GM20431 (cell line): ENCODE results near the gene TMEM114.

Experiments
- in situ Hi-C: fragments of 300-500 bp; cut with MseI, MboI; formaldehyde crosslinking; loops from one replicate; pipeline ENCODE4 v1.15.0; 2020; ENCODE audit warnings: low sequenced_read_pairs; ENCODE audit not compliant: unreplicated experiment

The TMEM114 gene

DNA sequence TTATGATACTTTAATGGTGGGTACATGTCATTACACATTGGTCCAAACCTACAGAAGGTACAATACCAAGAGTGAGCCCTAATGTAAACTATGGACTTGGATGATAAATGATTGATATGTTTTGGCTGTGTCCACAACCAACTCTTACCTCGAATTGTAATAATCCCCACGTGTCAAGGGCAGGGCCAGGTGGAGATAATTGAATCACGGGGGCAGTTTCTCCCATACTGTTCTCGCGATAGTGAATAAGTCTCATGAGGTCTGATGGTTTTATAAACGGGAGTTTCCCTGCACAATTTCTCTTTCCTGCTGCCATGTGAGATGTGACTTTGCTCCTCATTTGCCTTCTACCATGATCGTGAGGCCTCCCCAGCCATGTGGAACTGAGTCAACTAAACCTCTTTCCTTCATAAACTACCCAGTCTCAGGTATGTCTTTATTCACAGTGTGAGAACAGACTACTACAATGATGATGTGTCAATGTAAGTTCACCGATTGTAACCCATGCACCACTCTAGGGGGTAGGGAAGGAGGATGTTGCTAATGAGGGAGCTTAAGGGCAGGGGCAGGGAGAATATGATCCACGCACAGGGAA lies 24.2 kb upstream of the TMEM114 start:
- in situ Hi-C loops = no loop called here

- in situ Hi-C loops = no loop called here
Measured at GRCh38 chr16:8611886-8612600, 21.7 kb upstream of the TMEM114 start.

- in situ Hi-C loops = no loop called here
Measured at GRCh38 chr16:8611122-8611521, 20.8 kb upstream of the TMEM114 start.

GRCh38 chr16:8607214-8607613 lies 16.9 kb upstream of the TMEM114 start:
- in situ Hi-C loops = no loop called here

DNA sequence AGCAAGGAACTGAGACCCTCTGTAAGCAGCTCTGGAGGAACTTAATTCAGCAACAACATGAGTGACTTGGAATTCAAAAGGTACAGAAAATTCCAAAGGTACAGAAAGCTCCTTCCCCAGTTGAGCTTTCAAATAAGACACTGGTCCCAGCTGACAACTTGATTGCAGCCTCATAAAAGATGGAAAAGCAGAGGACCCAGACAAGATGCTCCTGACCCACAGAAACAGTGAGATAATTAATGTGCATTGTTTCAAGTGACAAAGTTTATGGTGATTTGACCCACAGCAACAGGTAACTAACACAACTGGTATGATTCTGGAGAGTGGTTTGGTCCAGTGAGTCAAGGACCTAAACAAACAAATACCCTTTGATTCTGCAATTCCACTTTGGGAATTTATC lies 15.2 kb upstream of the TMEM114 start:
- in situ Hi-C loops = no loop called here

- in situ Hi-C loops = no loop called here
Measured at GRCh38 chr16:8600144-8600775, 9.9 kb upstream of the TMEM114 start.

DNA sequence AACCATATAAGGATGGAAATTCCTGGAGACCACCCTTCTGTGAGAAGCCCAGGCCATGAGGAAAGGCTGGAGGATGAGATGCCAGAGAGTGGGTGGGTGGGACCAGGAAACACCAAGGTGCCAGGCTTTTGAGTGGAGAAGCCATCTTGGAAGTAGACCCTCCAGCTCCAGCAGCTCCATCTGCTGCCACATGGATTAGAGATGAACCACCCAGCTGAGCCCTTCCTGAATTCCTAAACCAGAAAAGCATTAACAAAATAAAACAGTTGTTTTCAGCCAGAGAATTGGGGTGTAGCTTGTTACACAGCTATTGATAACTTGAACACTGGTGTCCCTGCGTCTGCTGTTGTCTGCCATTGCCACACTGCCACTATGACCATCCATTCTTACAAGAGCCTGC lies 6.3 kb upstream of the TMEM114 start:
- in situ Hi-C loops = no loop called here

GRCh38 chr16:8595783-8596182 lies 5.5 kb upstream of the TMEM114 start:
- in situ Hi-C loops = no loop called here

DNA sequence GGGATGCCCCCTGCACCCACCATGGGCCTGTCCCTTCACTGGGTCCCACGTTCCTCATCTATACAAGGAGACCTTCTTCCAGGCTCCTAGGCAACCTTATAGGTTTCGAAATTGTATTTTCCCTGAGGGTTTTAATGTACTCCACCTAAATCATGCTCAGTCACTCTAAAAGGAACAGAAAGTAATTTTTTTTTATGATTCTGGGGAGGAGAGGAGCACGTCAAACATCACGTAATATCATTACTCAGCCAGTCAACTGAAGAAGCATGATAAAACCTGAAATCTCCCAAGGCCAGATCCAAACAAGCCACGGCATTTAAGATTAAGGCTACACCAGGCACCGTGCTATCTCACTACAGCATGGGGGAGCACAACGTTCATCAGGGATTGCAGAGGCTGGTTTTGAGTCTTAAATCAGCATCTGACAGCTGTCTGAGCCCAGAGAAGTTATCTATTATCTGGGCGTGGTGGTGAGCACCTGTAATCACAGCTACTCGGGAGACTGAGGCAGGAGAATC lies 3.9 kb upstream of the TMEM114 start:
- in situ Hi-C loops = no loop called here

DNA sequence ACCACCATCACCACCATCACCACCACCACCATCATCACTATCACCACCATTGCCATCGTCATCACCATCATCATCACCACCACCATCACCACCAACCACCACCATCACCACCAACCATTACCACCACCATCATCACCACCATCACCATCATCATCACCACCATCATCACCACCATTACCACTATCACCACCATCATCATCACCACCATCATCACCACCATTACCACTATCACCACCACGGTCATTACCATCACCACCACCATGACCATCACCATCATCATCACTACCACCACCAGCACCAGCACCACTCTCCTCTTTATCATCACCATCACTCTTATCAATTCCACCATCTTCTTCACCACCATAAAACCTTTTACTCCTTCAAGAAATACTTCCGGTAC lies 1.1 kb upstream of the TMEM114 start:
- in situ Hi-C loops = no loop called here

DNA sequence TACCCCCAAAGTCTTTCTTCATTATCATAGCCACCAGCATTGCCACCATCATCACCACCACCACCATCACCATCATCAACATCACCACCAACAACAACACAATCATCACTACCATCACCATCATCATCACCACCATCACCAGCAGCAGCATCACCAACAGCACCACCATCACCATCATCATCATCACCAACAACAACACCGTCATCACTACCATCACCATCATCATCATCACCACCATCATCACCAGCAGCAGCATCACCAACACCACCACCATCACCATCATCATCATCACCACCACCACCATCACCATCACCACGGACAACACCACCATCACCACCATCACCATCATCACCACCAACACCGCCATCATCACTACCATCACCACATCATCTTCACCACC lies 500 bp upstream of the TMEM114 start:
- in situ Hi-C loops = no loop called here

DNA sequence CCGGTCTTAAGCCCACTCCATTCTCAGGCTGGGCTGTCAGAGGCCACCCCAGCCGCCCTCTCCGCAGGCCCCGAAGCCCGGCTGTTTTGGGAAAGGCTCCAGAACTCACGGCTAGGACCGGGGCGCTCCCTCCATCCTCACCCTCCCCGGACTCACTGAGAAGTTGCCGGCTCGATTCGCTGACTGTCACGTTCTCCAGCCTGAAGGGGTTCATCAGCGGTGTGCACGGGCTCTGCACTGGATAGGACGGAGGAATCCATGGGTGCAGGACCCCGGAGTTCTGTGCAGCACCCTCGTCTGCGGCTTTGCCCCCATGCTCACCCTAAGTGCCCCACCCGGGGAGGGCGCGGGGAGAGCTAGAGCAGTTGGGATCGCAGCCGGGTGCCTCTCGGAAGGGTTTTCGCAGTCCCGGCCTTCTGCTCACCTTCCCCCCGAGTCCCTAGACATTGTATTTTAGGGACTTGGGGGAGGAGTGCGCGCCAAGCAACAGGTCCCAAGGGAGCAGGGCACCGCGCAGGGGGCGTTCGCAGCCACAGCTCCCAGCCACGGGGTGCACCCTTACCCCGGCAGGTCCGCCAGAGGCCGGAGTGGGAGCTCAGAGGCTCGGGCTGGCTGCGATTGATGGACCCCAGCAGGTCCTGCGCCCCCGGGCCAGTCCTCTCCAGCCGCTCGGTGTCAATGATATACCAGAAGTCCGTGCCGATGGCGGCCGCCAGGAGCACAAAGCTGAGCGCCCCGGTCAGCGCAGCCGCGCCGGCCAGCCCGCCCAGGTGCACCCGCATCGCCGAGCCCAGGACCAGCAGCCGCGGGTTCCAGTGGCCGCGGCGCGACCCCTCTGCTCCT lies 1.0 kb downstream of the TMEM114 start:
- in situ Hi-C loops = no loop called here

DNA sequence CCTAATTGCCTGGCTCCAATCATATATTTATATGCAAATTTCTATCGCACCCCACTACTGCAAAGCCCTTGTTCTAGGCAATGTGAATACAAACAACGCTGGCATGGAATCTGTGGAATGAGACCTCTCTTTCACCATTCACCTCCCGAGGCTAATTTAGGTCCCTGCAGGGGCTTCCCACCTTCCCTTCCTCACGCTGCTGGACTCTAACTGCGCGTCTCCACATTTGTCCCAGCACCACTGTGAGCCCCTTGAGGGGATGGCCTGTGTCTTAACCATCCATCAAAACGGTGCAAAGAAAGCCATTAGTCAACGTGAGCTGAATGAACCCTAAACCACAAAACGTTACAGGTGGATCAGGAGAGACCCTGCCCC lies 1.6 kb downstream of the TMEM114 start:
- in situ Hi-C loops = no loop called here

DNA sequence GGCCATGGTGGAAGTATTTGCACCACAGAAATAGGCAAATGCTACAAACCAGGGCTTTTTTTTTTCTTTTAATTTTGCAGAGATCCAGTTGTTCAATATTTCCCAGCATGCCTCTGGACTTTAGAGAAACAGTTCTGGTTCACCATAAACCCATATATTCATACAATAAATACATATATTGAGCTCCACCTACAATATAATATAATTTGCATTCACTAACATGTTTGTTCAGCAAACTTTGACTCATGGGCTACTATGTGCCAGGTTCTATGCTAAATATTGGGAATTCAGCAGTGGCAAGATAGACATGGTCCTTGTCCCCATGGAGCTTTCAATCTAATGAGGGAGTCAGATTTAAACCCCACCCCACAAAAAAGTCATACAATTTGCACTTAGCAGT lies 3.2 kb downstream of the TMEM114 start:
- in situ Hi-C loops = no loop called here

GRCh38 chr16:8585857-8586256 lies 4.5 kb downstream of the TMEM114 start:
- in situ Hi-C loops = no loop called here

GRCh38 chr16:8585041-8585440 lies 5.3 kb downstream of the TMEM114 start:
- in situ Hi-C loops = no loop called here

GRCh38 chr16:8583732-8584131 lies 6.6 kb downstream of the TMEM114 start:
- in situ Hi-C loops = no loop called here

DNA sequence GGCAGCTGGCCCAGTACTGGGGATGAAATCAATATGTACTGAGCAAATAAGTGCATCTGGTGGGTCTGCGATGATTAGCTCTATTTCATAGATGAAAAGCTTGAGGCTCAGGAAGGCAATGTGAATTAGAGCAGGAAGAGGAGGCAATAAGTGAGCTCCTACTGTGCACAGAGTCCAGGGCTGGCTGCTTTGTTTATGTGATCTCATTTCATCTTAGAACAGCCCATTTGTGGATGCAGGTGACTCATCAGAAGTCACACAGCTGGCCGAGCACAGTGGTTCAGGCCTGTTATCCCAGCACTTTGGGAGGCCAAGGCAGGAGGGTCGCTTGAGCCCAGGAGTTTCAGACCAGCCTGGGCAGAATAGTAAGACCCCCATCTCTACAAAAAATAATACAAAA lies 7.1 kb downstream of the TMEM114 start:
- in situ Hi-C loops = no loop called here

DNA sequence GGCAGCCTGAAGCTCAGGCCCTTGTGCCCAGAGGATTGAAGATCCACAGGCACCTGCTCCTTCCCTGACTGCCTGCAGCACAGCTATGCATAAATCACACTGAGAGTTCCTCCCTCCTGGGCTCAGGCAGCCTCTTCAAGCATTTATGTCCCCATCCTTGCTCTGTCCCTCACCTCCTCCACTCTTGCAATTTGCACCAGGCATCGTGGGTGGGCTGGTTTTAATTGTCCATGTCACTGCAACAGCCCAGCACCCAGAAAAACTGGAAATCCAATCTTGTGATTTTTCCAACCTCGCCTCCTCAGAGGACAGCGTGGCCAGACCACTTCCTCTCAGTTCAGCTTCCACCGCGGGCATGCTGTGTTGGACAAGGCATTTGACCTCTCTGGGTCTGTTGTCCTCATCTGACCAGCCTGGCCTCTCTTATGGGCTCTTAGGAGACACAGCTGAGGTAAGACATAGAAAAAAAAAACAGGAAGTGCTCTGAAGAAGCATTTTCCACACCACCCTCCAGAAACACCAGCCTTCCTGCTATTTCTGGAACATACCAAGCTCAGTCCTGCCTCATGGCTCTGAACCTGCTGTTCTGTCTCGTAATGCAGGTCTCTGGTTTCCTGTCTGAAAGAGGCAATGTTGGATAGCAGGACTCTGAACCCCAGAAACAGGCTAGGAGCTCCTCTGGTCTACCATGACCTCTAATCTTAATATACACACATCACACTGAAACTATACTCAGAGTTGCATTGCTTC lies 8.3 kb downstream of the TMEM114 start:
- in situ Hi-C loops = no loop called here

DNA sequence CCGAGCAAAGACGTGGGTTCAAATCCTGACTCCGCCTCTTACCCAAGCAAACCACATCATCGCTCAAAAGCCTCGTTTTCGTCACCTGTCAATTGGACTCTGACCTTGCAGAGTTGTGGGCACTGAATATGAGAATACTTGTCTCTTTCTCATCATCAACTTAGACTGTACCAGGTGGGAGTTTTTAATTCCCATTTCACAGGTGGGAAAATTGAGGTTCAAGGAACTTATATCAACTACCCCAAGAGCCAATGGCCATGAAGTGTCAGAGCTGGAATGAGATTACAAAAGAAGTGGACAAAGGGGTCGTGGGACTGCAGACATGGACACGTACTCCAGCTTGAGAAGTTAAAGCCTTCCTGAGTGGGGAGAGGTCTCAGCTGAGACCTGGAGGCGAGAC lies 10.8 kb downstream of the TMEM114 start:
- in situ Hi-C loops = no loop called here
